Muscle of leg (tissue), 11 donors: ENCODE data around the gene ARHGAP20. TPM values are rescaled to one million over a fixed set of nuclear protein-coding genes. Genes with fewer than 3 reads are reported as not detected.

Experiments used
- DNase-seq: peaks from one replicate; pipeline ENCODE4 v3.0.0; 2013
- H3K27ac ChIP-seq: one replicate; pipeline ENCODE4 v1.5.1; 2013; ENCODE audit warnings: mild to moderate bottlenecking, low read length, control low read depth
- H3K27me3 ChIP-seq: one replicate; pipeline ENCODE4 v1.6.1; 2013; ENCODE audit warnings: low read length; ENCODE audit not compliant: control insufficient read depth, insufficient read depth
- H3K36me3 ChIP-seq: one replicate; pipeline ENCODE4 v1.6.1; 2013; ENCODE audit warnings: low read length; ENCODE audit not compliant: control insufficient read depth, insufficient read depth
- H3K4me1 ChIP-seq: one replicate; pipeline ENCODE4 v1.6.1; 2013; ENCODE audit warnings: low read length; ENCODE audit not compliant: control insufficient read depth, insufficient read depth
- H3K4me3 ChIP-seq: one replicate; pipeline ENCODE4 v1.5.1; 2013; ENCODE audit warnings: low read length, control low read depth
- H3K9me3 ChIP-seq: replicated peaks from 2 replicates; pipeline ENCODE4 v1.6.1; 2013; ENCODE audit warnings: low read depth, low read length; ENCODE audit not compliant: control insufficient read depth
- WGBS: methylation state at CpG from one replicate; pipeline ENCODE4 v1.1.5; 2013; ENCODE audit warnings: missing lambda C conversion rate; ENCODE audit not compliant: insufficient coverage; 5-methylcytosine and 5-hydroxymethylcytosine counted together
- polyA plus RNA-seq, 8 donors: library from polyadenylated mRNA; unstranded; fragments of 120-200 nt; gene quantifications; one replicate each; pipeline versions ENCODE4 v1.2.1 to v1.2.3, GENCODE V29; 2013; ENCODE audit warnings: inconsistent platforms in 1 of 8, low replicate concordance in 1 of 8; ENCODE audit not compliant: insufficient read length in 8 of 8, insufficient read depth in 1 of 8
- total RNA-seq: library from RNA; stranded (reverse); fragments of 120-200 nt; gene quantifications from one replicate; pipeline ENCODE4 v1.2.4, GENCODE V29; 2013

ARHGAP20 gene
- total and polyA plus RNA-seq, 9 donors, result 6.6 to 9.0 (median 8.2) TPM

DNA sequence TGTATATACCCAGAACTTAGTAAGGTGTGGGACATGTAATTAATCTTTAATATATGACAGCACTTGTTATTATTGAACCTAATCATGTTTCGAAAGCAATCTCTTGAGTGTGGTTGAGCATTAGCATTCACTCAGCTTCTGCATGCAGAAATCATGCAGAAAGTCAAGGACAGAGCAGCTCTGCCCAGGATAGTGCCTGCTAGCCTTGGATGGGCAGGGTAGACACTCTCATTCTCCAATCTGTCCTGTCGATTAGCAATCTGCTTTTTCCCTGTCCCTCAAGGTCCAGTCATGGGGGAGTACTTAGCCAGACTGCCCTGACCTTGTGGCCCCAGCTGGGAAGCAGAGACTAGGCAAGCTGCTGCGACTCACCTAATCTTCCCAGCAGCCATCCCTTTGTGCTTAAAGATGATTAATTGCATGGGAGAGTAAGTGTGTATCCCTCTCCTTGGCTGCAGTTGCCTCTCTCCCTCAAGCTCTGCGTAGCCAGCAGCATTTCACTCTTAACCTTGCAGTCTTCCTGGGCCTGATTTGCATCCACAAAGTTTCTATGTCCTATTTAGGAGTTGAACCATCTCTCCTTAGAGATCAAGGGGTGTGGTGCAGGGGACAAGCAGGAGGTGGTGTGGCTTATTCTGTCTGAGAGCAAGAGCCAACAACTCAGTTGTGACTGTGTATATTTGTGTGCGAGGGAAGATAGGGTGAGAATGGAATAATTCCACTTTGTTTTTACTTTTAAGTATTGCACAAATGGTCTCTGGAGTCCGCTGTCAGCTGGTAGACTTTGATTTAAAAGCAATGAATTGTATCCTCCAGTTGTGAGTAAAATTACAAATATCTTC, 181.1 kb downstream of the ARHGAP20 start:
- Histone ChIP-seq H3K36me3 (no peaks in the 10 kb centered on the region), H3K4me1 (peaks cover 2% of the 10 kb centered on the region), H3K27me3 (no peaks in the 10 kb centered on the region), H3K27ac (no peak overlapping the region), H3K9me3 (peaks cover 8% of the 10 kb centered on the region), H3K4me3 (no peak overlapping the region)
- WGBS, result 57% methylated on average over 1 of the region's 6 CpGs
- DNase-seq, result peak; percentile 71

DNA sequence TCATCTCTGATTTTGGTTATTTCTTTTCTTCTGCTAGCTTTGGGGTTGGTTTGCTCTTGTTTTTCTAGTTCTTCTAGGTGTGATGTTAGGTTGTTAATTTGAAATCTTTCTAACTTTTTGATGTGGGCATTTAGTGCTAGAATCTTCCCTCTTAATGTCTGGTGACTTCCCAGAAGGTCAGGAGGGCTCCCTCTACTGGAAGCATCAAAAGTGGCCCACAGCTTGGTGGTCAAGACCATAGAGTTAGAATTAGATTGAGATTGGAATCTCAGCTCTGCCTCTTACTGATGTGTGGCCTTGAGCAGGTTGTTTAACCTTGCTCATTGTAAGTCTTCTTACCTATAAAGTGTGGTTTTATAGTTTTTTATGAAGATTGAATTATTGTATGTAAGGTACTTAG, 183.2 kb downstream of the ARHGAP20 start:
- H3K4me3 ChIP-seq, result no peak overlapping the region
- H3K36me3 ChIP-seq, result no peaks in the 10 kb centered on the region
- no peak for DNase-seq
- peaks cover 8% of the 10 kb centered on the region for H3K9me3 ChIP-seq
- peaks cover 2% of the 10 kb centered on the region for H3K4me1 ChIP-seq
- no peaks in the 10 kb centered on the region for H3K27me3 ChIP-seq
- no peak overlapping the region for H3K27ac ChIP-seq

DNA sequence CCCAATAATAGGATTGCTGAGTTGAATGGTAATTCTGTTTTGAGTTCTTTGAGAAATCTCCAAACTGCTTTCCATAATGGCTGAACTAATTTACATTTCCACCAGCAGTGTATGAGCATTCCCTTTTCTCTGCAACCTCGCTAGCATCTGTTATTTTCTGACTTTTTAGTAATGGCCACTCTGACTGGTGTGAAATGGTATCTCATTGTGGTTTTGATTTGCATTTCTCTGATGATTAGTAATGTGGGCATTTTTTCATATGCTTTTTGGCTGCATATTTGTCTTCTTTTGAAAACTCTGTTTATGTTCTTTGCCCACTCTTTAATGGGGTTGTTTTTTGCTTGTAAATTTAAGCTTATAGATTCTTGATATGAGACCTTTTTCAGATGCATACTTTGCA, 185.1 kb downstream of the ARHGAP20 start:
- H3K36me3 ChIP-seq, result no peaks in the 10 kb centered on the region
- H3K9me3 ChIP-seq, result peaks cover 12% of the 10 kb centered on the region
- peaks cover 2% of the 10 kb centered on the region for H3K4me1 ChIP-seq
- DNase-seq, result no peak
- H3K27me3 ChIP-seq, result no peaks in the 10 kb centered on the region
- no CpG with 5 or more reads among the region's 1 CpG for WGBS
- no peak overlapping the region for H3K27ac ChIP-seq
- H3K4me3 ChIP-seq, result no peak overlapping the region
